ENCODE results near the gene ODC1.

ODC1 gene

DNA sequence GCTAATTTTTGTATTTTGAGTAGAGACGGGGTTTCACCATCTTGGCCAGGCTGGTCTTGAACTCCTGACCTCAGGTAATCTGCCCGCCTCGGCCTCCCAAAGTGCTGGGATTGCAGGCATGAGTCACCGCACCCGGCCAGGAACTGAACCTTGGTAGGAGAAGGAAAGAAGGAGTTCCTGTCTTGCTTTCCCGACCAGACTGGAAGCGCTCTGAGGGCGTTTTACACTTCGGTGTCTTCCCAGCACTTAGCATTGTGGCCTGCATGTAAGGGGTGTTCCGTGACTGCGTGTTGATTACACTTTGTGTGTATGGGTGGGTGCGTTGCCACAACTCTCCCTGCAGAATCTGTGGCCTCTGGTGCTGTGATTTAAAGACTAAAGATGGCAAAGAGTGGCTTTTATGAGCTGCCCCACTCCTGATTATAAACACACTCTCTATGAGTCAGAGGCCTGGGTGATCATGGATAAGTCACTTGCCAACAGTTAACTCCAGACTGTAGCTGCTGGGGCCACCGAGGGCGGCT lies 46.0 kb downstream of the ODC1 start:
- H3K9me3 ChIP-seq: no peaks in the 10 kb centered on the region
- H3K27ac ChIP-seq: no peak overlapping the region
- H3K4me1 ChIP-seq (ENCODE audit: control insufficient read depth in 1 of 2, insufficient read depth in 1 of 2, low read depth in 1 of 2, low read length in 1 of 2): peaks cover 44 to 56% of the 10 kb centered on the region in 2 experiments
- H3K27me3 ChIP-seq: no peaks in the 10 kb centered on the region
- no peak overlapping the region for H3K4me3 ChIP-seq (ENCODE audit: low read depth in 1 of 2, low read length in 1 of 2)
- TF ChIP-seq, protein P1, sequence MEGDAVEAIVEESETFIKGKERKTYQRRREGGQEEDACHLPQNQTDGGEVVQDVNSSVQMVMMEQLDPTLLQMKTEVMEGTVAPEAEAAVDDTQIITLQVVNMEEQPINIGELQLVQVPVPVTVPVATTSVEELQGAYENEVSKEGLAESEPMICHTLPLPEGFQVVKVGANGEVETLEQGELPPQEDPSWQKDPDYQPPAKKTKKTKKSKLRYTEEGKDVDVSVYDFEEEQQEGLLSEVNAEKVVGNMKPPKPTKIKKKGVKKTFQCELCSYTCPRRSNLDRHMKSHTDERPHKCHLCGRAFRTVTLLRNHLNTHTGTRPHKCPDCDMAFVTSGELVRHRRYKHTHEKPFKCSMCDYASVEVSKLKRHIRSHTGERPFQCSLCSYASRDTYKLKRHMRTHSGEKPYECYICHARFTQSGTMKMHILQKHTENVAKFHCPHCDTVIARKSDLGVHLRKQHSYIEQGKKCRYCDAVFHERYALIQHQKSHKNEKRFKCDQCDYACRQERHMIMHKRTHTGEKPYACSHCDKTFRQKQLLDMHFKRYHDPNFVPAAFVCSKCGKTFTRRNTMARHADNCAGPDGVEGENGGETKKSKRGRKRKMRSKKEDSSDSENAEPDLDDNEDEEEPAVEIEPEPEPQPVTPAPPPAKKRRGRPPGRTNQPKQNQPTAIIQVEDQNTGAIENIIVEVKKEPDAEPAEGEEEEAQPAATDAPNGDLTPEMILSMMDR (IDR thresholded peaks at IDR 0.05): no peak
- H3K36me3 ChIP-seq: peaks cover 12% of the 10 kb centered on the region

DNA sequence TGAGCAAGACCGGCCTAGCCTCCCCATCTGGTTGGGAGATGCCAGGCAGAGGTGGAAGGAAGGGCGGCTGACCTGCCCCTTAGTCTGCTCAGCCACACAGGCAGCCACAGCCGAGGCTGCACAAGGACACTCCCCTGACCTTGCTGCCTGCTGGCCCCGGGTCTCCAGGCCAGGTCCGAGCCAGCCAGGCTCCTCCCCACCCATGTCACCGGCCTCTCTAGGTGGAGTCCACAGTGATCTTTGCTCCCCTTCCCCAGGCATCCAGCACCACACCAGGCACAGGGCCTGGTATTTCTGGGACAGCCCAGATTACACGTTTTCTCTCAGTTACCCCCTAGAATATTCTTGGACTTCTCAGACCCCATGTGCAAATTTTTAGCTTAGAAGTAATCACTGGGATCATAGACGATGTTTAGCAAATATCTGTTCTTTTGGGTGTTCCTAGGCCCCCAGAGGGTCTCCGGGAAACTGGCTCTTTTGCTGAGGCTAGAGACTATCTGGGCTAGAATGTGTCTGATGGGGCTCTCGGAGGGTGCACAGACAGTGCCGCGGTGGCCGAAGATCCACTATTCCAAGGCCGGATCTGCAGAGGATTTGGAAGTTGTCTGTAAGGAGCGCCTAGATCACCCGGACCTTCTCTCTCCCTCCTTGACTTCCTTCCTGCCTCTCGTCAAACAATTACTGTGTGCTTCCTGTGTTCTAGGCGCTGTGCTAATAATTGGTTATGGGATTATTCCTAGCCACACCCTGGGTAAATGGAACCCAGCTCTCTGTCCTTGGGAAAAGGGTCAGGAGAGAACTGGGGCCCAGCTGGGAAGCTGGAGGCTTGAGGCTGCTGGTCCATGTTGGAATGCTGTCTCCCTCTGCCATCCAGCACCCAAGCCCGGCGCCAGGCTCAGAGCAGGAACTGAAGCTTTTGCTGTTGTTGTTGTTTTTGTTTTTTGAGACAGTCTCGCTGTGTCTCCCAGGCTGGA lies 46.9 kb downstream of the ODC1 start:
- H3K4me3 ChIP-seq (ENCODE audit: low read depth in 1 of 2, low read length in 1 of 2): peak overlapping the region in 1 of 2 experiments; percentile 8
- peak overlapping the region; percentile 75 for H3K27ac ChIP-seq
- no peaks in the 10 kb centered on the region for H3K27me3 ChIP-seq
- TF ChIP-seq, protein P1 (IDR thresholded peaks at IDR 0.05): no peak
- peaks cover 12% of the 10 kb centered on the region for H3K36me3 ChIP-seq
- no peaks in the 10 kb centered on the region for H3K9me3 ChIP-seq
- H3K4me1 ChIP-seq (ENCODE audit: control insufficient read depth in 1 of 2, insufficient read depth in 1 of 2, low read depth in 1 of 2, low read length in 1 of 2): peaks cover 36 to 48% of the 10 kb centered on the region in 2 experiments

DNA sequence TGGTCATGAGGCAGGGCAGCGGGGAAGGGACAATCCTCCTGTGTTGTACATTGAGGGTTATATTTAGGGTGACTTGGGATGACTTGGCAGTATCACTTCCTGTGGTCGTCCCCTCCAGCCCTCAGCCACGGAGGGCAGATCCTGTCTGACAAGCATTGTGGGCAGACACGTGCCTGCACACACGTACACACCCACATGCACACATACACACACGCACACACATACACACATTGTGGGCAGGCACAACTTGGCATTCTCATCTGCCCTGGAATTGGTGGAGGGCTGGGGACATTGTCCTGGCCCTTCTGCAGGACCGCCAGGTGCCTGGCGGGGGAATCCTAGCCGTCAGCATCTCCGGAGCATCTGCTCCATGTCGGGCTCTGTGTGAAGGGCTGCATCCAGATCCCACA lies 47.6 kb downstream of the ODC1 start:
- Histone ChIP-seq H3K9me3 (no peaks in the 10 kb centered on the region), H3K4me1 (ENCODE audit: control insufficient read depth in 1 of 2, insufficient read depth in 1 of 2, low read depth in 1 of 2, low read length in 1 of 2) (peaks cover 32 to 41% of the 10 kb centered on the region in 2 experiments), H3K27me3 (no peaks in the 10 kb centered on the region), H3K4me3 (ENCODE audit: low read depth in 1 of 2, low read length in 1 of 2) (peak overlapping the region in 1 of 2 experiments; percentile 8), H3K36me3 (peaks cover 12% of the 10 kb centered on the region), H3K27ac (peak overlapping the region; percentile 75)
- TF ChIP-seq, protein P1 (IDR thresholded peaks at IDR 0.05): no peak

DNA sequence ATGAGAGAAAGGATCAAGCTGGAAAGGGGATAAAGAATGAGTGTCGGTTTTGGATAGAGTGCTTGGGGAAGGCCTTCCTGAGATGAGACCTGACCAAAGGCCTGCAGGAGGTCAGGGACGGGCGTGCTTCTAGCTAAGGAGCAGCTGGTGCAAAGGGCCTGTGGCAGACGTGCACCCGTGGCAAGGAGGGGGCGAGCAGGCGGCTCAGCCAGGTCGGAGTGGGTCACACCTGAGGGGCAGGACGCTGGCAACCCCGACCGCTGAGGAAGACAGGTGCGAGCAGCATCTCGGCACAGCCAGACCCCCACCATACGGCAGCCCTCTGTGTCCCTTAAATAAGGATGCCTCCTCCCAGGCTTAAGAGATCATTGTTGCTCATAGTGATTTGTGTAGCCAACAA lies 48.1 kb downstream of the ODC1 start:
- no peaks in the 10 kb centered on the region for H3K27me3 ChIP-seq
- peaks cover 32 to 41% of the 10 kb centered on the region in 2 experiments for H3K4me1 ChIP-seq (ENCODE audit: control insufficient read depth in 1 of 2, insufficient read depth in 1 of 2, low read depth in 1 of 2, low read length in 1 of 2)
- TF ChIP-seq, protein P1 (IDR thresholded peaks at IDR 0.05): no peak
- H3K27ac ChIP-seq: peak overlapping the region; percentile 75
- H3K4me3 ChIP-seq (ENCODE audit: low read depth in 1 of 2, low read length in 1 of 2): peak overlapping the region in 1 of 2 experiments; percentile 8
- peaks cover 12% of the 10 kb centered on the region for H3K36me3 ChIP-seq
- no peaks in the 10 kb centered on the region for H3K9me3 ChIP-seq

DNA sequence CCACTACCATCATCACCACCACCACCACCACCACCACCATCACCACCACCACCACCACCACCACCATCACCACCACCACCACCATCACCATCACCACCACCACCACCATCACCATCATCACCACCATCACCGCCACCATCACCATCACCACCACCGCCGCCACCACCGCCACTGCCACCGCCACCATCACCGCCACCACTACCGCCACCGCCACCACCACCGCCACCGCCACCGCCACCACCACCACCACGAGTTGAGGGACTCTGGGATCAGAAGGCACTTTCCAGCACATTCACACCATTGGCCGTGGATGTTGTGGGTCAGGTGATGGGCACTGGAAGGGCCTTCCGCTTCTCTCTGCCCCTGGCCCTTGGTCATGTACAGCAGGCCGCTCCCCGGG lies 48.8 kb downstream of the ODC1 start:
- Histone ChIP-seq H3K27ac (peak overlapping the region; percentile 75), H3K4me1 (ENCODE audit: control insufficient read depth in 1 of 2, insufficient read depth in 1 of 2, low read depth in 1 of 2, low read length in 1 of 2) (peaks cover 32 to 41% of the 10 kb centered on the region in 2 experiments), H3K36me3 (peaks cover 5% of the 10 kb centered on the region), H3K27me3 (no peaks in the 10 kb centered on the region), H3K9me3 (no peaks in the 10 kb centered on the region), H3K4me3 (ENCODE audit: low read depth in 1 of 2, low read length in 1 of 2) (no peak overlapping the region)
- TF ChIP-seq, protein P1 (IDR thresholded peaks at IDR 0.05): no peak
